ENCODE measurements around the gene MAFF.
"Not testable (repeated sequence)": the region's sequence is repeated elsewhere in the genome, so short reads cannot be mapped to it uniquely, and the experiment has no call there.

Gene MAFF

DNA sequence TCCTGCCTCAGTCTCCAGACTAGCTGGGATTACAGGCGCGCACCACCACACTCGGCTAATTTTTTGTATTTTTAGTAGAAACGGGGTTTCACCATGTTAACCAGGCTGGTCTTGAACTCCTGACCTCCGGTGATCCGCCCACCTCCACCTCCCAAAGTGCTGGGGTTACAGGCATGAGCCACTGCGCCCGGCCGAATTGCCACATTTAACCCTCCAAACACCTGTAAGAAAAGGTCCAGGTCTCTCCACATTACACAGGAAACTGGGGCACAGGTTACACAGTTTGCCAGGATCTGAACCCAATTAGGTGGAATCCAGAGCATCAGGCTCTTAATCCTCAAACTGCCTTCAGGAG is 24.2 kb upstream of the MAFF start:
- not testable (repeated sequence) for DNase-seq (ENCODE audit: low read depth in 2 of 2, low spot score in 1 of 2)

- no peak for DNase-seq (ENCODE audit: low read depth in 2 of 2, low spot score in 1 of 2)
These were observed 23.7 kb upstream of the MAFF start for GRCh38 chr22:38177926-38178604.

GRCh38 chr22:38178605-38178937 is 23.2 kb upstream of the MAFF start:
- not testable (repeated sequence) for DNase-seq (ENCODE audit: low read depth in 2 of 2, low spot score in 1 of 2)

GRCh38 chr22:38180841-38181452 is 20.8 kb upstream of the MAFF start:
- no peak for DNase-seq (ENCODE audit: low read depth in 2 of 2, low spot score in 1 of 2)

DNA sequence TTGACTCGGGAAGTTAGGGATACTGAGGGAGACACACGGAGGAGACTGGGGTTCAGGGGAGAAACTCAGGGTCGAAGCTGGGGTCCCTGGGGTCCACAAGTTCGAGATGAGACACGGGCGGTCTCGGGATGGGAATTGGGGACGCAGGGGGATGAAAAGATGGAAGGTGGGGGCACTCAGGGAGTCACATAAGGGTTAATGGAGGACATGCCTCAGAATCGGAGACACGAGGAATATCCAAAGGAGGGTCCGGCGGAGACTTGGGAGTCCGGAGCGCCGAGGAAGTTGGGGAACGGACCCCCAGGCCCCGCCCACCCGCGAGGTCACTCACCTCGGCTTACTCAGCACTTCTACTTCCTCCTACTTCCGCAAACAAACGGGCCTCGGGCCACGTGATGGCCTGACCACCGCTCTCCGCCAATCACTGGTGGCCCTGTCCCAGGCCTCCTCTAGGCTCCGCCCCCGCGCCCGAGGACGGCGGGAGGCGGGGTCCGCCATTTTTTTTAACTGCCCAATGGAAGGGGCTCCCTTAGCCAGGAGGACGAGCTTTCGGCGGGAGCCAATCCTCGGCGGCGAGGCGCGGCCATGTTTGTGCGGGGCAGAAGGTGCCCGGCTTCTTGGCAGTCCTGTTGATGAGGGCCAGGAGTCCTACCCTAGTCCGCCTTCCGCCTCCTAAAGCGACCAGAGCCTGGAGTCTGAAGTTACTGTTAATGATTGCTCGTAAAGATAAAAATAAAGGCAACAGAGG is 20.2 kb upstream of the MAFF start, which contains the start of gene PLA2G6:
Gene PLA2G6 (minus strand): TSS at position 378 of the 748 bp plus-strand sequence. CDS start 12,404 bp downstream, outside the sequence.
- peak; percentile 89 to 91 for DNase-seq (ENCODE audit: low read depth in 2 of 2, low spot score in 1 of 2)

DNA sequence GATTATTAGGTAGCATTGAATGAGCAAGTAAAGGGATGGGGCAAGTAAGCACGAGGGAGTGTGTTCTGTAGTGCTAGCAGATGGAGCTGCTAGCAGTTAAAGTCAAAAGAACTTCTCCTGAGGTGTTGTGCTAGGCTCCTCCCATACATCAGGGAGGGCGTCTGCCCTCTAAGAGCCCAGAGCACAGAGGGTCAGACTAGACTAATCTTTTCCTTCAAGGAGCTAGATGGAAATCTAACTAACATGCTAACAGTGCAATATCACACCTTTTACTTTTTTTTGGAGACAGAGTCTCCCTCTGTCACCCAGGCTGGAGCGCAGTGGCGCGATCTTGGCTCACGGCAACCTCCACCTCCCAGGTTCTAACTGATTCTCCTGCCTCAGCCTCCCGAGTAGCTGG is 17.0 kb upstream of the MAFF start:
- DNase-seq (ENCODE audit: low read depth in 2 of 2, low spot score in 1 of 2), result no peak

DNA sequence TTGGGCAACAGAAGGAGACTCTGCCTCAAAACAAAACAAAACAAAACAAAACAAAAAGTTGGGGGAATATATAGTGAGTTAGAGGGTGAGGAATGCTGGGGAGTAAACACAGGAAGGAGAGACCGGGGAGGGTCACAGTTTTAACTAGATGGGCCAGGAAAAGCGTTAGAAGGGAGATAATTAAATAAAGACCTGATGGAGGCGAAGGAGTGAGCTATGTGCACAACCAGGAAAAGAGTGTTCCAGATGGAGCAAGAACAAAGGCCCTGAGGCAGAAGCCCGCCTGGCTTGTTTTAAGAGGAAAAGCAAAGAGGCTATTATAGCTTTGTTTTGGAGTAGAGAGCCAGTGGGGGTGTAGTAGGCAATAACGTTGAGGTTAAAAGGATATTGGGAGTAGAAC is 15.4 kb upstream of the MAFF start:
- DNase-seq (ENCODE audit: low read depth in 2 of 2, low spot score in 1 of 2), result no peak

- no peak for DNase-seq (ENCODE audit: low read depth in 2 of 2, low spot score in 1 of 2)
These were observed 14.2 kb upstream of the MAFF start for GRCh38 chr22:38187413-38188212.

- no peak for DNase-seq (ENCODE audit: low read depth in 2 of 2, low spot score in 1 of 2)
These were observed 12.7 kb upstream of the MAFF start for GRCh38 chr22:38189104-38189503.

- no peak for DNase-seq (ENCODE audit: low read depth in 2 of 2, low spot score in 1 of 2)
These were observed 11.2 kb upstream of the MAFF start for GRCh38 chr22:38190581-38190980.

GRCh38 chr22:38191055-38191454 is 10.7 kb upstream of the MAFF start:
- no peak for DNase-seq (ENCODE audit: low read depth in 2 of 2, low spot score in 1 of 2)

- no peak for DNase-seq (ENCODE audit: low read depth in 2 of 2, low spot score in 1 of 2)
These were observed 9.9 kb upstream of the MAFF start for GRCh38 chr22:38191731-38192474.

DNA sequence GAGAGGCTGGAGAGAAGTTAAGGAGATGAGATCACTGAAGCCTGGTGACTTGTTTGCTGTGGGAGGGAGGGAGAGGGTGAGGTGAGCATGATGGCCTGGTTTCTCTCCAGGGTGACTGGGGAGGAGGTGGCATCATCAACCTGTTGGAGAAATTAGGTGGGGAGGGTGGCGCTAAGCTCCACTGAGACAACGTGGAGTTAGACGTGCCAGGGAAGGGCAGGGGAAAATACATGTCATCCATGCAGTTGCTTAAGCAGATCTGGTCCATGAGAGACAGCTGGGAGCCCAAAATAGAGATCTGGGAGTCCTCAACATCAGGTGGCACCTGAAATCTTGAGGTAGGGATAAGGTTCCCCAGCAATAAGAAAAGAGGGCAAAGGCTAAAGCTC is 9.3 kb upstream of the MAFF start:
- DNase-seq (ENCODE audit: low read depth in 2 of 2, low spot score in 1 of 2), result no peak

DNA sequence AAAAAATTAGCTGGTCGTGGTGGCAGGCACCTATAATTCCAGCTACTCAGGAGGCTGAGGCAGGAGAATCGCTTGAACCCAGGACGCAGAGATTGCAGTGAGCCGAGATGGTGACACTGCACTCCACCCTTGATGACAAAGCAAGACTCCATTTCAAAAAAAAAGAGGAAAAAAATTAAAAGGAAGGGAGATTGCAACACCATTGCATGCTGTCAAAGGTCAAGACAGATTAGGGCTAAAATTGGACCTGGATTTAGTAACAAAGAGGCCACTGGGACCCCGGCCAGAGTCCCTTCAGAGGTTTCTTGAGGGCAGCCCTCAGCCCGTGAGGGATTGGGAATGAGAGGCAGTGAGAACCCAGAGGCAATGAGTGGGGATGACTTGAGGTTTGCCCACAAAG is 8.2 kb upstream of the MAFF start:
- no peak for DNase-seq (ENCODE audit: low read depth in 2 of 2, low spot score in 1 of 2)

DNA sequence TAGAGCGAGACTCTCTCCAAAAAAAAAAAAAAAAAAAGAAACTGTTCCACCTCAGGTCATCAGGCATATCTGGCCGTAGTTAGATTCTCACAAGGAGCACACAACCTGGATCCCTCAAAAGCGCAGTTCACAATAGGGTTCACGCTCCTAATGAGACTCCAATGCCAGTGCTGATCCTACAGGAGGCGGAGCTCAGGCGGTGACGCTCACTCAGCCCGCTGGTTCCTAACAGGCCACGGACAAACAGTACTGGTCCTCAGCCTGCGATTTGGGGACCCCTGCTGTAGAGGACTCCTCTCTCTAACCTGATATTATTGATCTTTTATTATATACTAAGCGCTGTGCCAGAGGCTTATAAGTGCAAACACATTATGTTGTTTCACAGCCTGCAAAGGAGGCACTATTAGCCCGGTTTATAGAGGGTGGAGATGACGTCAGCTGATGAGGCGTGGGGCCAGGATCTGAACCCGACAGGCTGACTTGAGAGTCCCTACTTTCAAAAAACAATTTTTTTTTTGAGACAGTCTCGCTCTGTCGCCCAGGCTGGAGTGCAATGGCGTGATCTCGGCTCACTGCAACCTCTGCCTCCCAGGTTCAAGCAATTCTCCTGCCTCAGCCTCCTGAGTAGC is 4.9 kb upstream of the MAFF start:
- DNase-seq (ENCODE audit: low read depth in 2 of 2, low spot score in 1 of 2), result no peak

GRCh38 chr22:38199826-38200559 is 1.8 kb upstream of the MAFF start:
- no peak for DNase-seq (ENCODE audit: low read depth in 2 of 2, low spot score in 1 of 2)

DNA sequence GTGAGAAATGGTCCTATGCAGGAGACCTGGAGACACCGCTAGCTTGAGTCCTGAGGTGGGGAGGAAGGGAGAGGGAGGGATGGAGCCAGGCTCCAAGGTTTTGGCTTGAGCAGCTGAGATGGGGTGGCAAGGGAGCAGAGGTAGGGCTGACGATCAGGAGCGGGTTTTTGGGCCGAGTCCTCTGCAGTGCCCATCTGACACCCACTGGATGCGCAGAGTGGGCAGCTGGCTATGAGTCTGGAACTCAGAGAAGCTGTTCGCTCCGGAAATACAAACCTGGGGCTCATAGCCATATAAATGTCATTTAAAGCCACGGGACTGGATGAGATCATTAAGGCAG is 453 bp upstream of the MAFF start:
- no peak for DNase-seq (ENCODE audit: low read depth in 2 of 2, low spot score in 1 of 2)

GRCh38 chr22:38202437-38203089 is 769 bp downstream of the MAFF start:
- DNase-seq (ENCODE audit: low read depth in 2 of 2, low spot score in 1 of 2), result peak in 1 of 2 donors; percentile 23

- no peak for DNase-seq (ENCODE audit: low read depth in 2 of 2, low spot score in 1 of 2)
These were observed 1.5 kb downstream of the MAFF start for GRCh38 chr22:38203090-38203810.

Data from stimulated activated CD8-positive, alpha-beta memory T cell treated with anti-CD3 and anti-CD28 coated beads, Interleukin-4, amount 100 ng/mL, for 4 hours (primary cell).